Esophagus (tissue), 2 donors: ENCODE measurements around the gene LRIG1. TPM values are rescaled to one million over a fixed set of nuclear protein-coding genes. Genes with fewer than 3 reads are reported as not detected.
A peak's percentile ranks its signal among the peaks of the same experiment; 100 is the strongest.

Source experiments
- H3K27ac ChIP-seq, 2 donors: one replicate each; pipeline ENCODE4 v1.5.1; 2013; ENCODE audit warnings: low read depth in 2 of 2, mild to moderate bottlenecking in 2 of 2, inconsistent platforms in 1 of 2, low read length in 1 of 2, moderate library complexity in 1 of 2
- H3K27me3 ChIP-seq, 2 donors: one replicate each; pipeline ENCODE4 v1.6.1; 2013; ENCODE audit warnings: low read length in 2 of 2, control low read depth in 1 of 2, mild to moderate bottlenecking in 1 of 2; ENCODE audit not compliant: insufficient read depth in 2 of 2, control insufficient read depth in 1 of 2
- H3K36me3 ChIP-seq, 2 donors: one replicate each; pipeline ENCODE4 v1.6.1; 2013; ENCODE audit warnings: low read length in 1 of 2; ENCODE audit not compliant: control insufficient read depth in 2 of 2, insufficient read depth in 2 of 2
- H3K4me1 ChIP-seq, 2 donors: one replicate each; pipeline ENCODE4 v1.6.1; 2013; ENCODE audit warnings: low read length in 1 of 2; ENCODE audit not compliant: control insufficient read depth in 2 of 2, insufficient read depth in 2 of 2
- H3K4me3 ChIP-seq, 2 donors: one replicate each; pipeline ENCODE4 v1.5.1; 2013; ENCODE audit warnings: low read length in 2 of 2, mild to moderate bottlenecking in 2 of 2, low read depth in 1 of 2, moderate library complexity in 1 of 2
- H3K9me3 ChIP-seq, 2 donors: one replicate each; pipeline ENCODE4 v1.6.1; 2013; ENCODE audit warnings: mild to moderate bottlenecking in 2 of 2, low read depth in 1 of 2, low read length in 1 of 2, moderate library complexity in 1 of 2; ENCODE audit not compliant: control insufficient read depth in 2 of 2, insufficient read depth in 1 of 2
- WGBS, 2 donors: extraction: QIAGEN DNeasy Blood & Tissue Kit; methylation state at CpG; one replicate each; pipeline ENCODE4 v1.1.7; 2013; 5-methylcytosine and 5-hydroxymethylcytosine counted together
- polyA plus RNA-seq, 2 donors: library from polyadenylated mRNA; stranded (reverse); fragments of 200-250 nt; gene quantifications; one replicate each; pipeline ENCODE4 v1.2.3, GENCODE V29; 2013
- donor health status: healthy with polysubstance abuse.
- donor health status: Bipolar disorder and iron deficiency.

Gene LRIG1
- polyA plus RNA-seq, 2 donors = 6.2 to 11.0 TPM

GRCh38 chr3:66441692-66442091 lies 59.1 kb downstream of the LRIG1 start:
- Histone ChIP-seq H3K27me3 (no peaks in the 10 kb centered on the region), H3K9me3 (no peaks in the 10 kb centered on the region), H3K36me3 (peaks cover 0 to 1% of the 10 kb centered on the region in 2 donors), H3K4me1 (peaks cover 12% of the 10 kb centered on the region in 2 donors), H3K4me3 (no peak overlapping the region), H3K27ac (peak overlapping the region in 1 of 2 donors; percentile 11)
- 86 to 91% methylated on average over 6 of the region's 6 CpGs for WGBS, 2 donors

- 24 to 27% methylated on average over 8 of the region's 8 CpGs for WGBS, 2 donors
- Histone ChIP-seq H3K4me1 (peaks cover 12 to 13% of the 10 kb centered on the region in 2 donors), H3K9me3 (no peaks in the 10 kb centered on the region)
Observed at GRCh38 chr3:66441129-66441528, 59.7 kb downstream of the LRIG1 start.

GRCh38 chr3:66439666-66440344 lies 61.0 kb downstream of the LRIG1 start:
- peaks cover 12 to 14% of the 10 kb centered on the region in 2 donors for H3K4me1 ChIP-seq
- H3K9me3 ChIP-seq = no peaks in the 10 kb centered on the region
- H3K27ac ChIP-seq = no peak overlapping the region
- H3K27me3 ChIP-seq = no peaks in the 10 kb centered on the region
- H3K36me3 ChIP-seq = peaks cover 0 to 1% of the 10 kb centered on the region in 2 donors
- 71% methylated on average over 7 of the region's 7 CpGs for WGBS, 2 donors
- no peak overlapping the region for H3K4me3 ChIP-seq

More at GRCh38 chr3:66441129-66441528, 59.7 kb downstream of the LRIG1 start:
- peaks cover 0 to 1% of the 10 kb centered on the region in 2 donors for H3K36me3 ChIP-seq
- peak overlapping the region in 1 of 2 donors; percentile 44 for H3K27ac ChIP-seq
- H3K27me3 ChIP-seq = no peaks in the 10 kb centered on the region
- no peak overlapping the region for H3K4me3 ChIP-seq

- no peak overlapping the region for H3K4me3 ChIP-seq
- no peaks in the 10 kb centered on the region for H3K27me3 ChIP-seq
- H3K9me3 ChIP-seq = no peaks in the 10 kb centered on the region
- 82 to 91% methylated on average over 4 of the region's 4 CpGs for WGBS, 2 donors
- H3K27ac ChIP-seq = no peak overlapping the region
- H3K36me3 ChIP-seq = peaks cover 0 to 2% of the 10 kb centered on the region in 2 donors
- peaks cover 12 to 17% of the 10 kb centered on the region in 2 donors for H3K4me1 ChIP-seq
Observed at GRCh38 chr3:66438046-66438445, 62.8 kb downstream of the LRIG1 start.

- H3K27ac ChIP-seq = no peak overlapping the region
- peaks cover 12 to 17% of the 10 kb centered on the region in 2 donors for H3K4me1 ChIP-seq
- no peaks in the 10 kb centered on the region for H3K9me3 ChIP-seq
- H3K27me3 ChIP-seq = no peaks in the 10 kb centered on the region
- H3K36me3 ChIP-seq = peaks cover 0 to 2% of the 10 kb centered on the region in 2 donors
- WGBS, 2 donors = 82 to 83% methylated on average over 7 of the region's 7 CpGs
- no peak overlapping the region for H3K4me3 ChIP-seq
Observed at GRCh38 chr3:66437341-66437929, 63.4 kb downstream of the LRIG1 start.

GRCh38 chr3:66435989-66436388 lies 64.8 kb downstream of the LRIG1 start:
- H3K4me3 ChIP-seq = no peak overlapping the region
- H3K27me3 ChIP-seq = no peaks in the 10 kb centered on the region
- no peaks in the 10 kb centered on the region for H3K9me3 ChIP-seq
- WGBS, 2 donors = 62 to 73% methylated on average over 6 of the region's 6 CpGs
- no peak overlapping the region for H3K27ac ChIP-seq
- peaks cover 16 to 20% of the 10 kb centered on the region in 2 donors for H3K4me1 ChIP-seq
- H3K36me3 ChIP-seq = peaks cover 0 to 2% of the 10 kb centered on the region in 2 donors

GRCh38 chr3:66434726-66435125 lies 66.1 kb downstream of the LRIG1 start:
- H3K4me3 ChIP-seq = no peak overlapping the region
- H3K27ac ChIP-seq = no peak overlapping the region
- no peaks in the 10 kb centered on the region for H3K9me3 ChIP-seq
- 78 to 80% methylated on average over 7 of the region's 7 CpGs for WGBS, 2 donors
- H3K4me1 ChIP-seq = peaks cover 16 to 24% of the 10 kb centered on the region in 2 donors
- no peaks in the 10 kb centered on the region for H3K27me3 ChIP-seq
- peaks cover 0 to 2% of the 10 kb centered on the region in 2 donors for H3K36me3 ChIP-seq

GRCh38 chr3:66433522-66433782 lies 67.4 kb downstream of the LRIG1 start:
- Histone ChIP-seq H3K4me3 (no peak overlapping the region), H3K9me3 (no peaks in the 10 kb centered on the region), H3K27me3 (no peaks in the 10 kb centered on the region), H3K4me1 (peaks cover 16 to 24% of the 10 kb centered on the region in 2 donors), H3K36me3 (peaks cover 0 to 2% of the 10 kb centered on the region in 2 donors), H3K27ac (no peak overlapping the region)
- WGBS, 2 donors = 61 to 67% methylated on average over 4 of the region's 4 CpGs

- H3K4me1 ChIP-seq = peaks cover 14 to 25% of the 10 kb centered on the region in 2 donors
Observed at GRCh38 chr3:66432767-66433521, 67.9 kb downstream of the LRIG1 start.

More at GRCh38 chr3:66432767-66433521, 67.9 kb downstream of the LRIG1 start:
- Histone ChIP-seq H3K27me3 (no peaks in the 10 kb centered on the region), H3K9me3 (no peaks in the 10 kb centered on the region), H3K4me3 (no peak overlapping the region), H3K36me3 (peaks cover 0 to 2% of the 10 kb centered on the region in 2 donors), H3K27ac (no peak overlapping the region)
- 90 to 92% methylated on average over 9 of the region's 9 CpGs for WGBS, 2 donors
